ENCODE measurements around the gene GNG8. TPM values are rescaled to one million over a fixed set of nuclear protein-coding genes. Genes with fewer than 3 reads are reported as not detected.
A peak's percentile ranks its signal among the peaks of the same experiment; 100 is the strongest.

GNG8 gene
- total RNA-seq, 1 donor from 2014 or later: not detected

GRCh38 chr19:46601318-46602224 is 34.4 kb downstream of the GNG8 start, which contains the start of gene CALM3:
CALM3 (plus strand) TSS chr19:46601330; CDS start chr19:46601435, 105 bp downstream.
- DNase-seq: no peak

- DNase-seq: peak; percentile 98
These were observed 35.4 kb downstream of the GNG8 start for GRCh38 chr19:46600384-46601317.

GRCh38 chr19:46599716-46600373 is 36.2 kb downstream of the GNG8 start:
- no peak for DNase-seq

DNA sequence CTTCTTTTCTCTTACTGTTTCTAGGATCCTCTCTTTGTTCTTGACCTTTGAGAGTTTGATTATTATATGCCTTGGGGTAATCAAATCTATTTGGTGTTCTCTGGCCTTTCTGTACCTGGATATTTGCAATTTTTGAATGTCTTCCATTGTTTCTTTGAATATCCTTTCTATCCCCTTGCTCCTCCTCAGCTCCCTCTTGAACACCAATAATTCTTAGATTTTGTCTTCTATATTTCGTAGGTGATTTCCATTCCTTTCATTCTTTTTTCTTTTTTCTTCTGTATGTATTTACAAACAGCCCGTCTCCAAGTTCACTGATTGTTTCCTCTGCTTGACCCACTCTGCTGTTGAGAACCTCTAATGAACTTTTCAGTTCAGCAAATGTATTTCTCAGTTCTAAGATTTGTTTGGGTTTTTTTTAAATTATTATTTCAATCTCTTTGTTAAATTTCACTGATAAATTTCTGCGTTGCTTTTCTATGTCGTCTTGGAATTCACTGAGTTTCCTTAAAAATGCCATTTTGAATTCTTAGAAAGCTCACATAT is 37.6 kb downstream of the GNG8 start:
- DNase-seq: no peak

DNA sequence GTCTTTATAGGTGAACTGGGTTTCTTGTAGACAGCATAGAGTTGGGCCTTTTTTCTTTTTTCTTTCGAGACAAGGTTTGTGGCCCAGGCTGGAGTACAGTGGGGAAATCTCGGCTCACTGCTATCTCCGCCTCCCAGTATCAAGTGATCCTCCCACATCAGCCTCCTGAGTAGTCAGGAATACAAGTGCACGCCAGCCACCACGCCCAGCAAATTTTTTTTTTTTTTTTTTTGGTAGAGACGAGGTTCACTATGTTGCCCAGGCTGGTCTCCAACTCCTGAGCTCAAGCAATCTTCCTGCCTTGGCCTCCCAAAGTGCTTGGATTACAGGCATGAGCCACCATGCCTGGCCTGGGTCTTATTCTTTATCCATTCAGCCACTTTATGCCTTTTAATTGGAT is 40.0 kb downstream of the GNG8 start:
- DNase-seq: no peak

GRCh38 chr19:46591870-46592269 is 44.1 kb downstream of the GNG8 start:
- no peak for DNase-seq

DNA sequence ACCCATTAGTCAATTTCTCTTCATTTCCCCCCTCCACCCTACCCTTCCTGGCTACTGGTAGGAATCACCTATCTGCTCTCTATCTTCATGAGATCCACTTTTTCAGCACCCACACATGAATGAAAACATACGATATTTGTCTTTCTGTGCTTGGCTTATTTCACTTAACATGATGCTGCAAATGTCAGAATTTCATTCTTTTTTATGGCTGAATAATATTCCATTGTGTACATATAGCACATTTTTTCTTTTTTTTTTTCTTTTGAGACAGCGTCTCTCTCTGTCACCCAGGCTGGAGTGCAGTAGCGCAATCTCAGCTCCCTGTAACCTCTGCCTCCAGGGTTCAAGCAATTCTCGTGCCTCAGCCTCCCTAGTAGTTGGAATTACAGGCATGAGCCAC is 44.7 kb downstream of the GNG8 start:
- no peak for DNase-seq

GRCh38 chr19:46587861-46588260 is 48.1 kb downstream of the GNG8 start:
- DNase-seq: no peak

GRCh38 chr19:46586294-46586693 is 49.7 kb downstream of the GNG8 start:
- DNase-seq: no peak

DNA sequence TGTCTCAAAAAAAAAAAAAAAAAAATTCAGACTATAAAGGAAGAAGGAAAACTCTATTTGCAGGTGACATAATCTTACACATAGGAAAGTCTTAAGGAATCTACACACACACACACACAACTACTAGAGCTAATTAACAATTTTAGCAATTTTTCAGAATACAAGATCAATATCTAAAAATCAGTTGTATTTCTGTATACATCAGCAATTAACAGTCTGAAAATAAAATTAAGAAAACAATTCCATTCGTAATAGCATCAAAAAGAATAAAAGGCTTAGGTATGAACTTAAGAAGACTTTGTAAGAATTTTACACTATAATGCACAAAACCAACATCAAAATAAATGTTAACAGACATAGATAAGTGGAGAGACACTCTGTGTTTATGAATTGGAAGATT is 50.5 kb downstream of the GNG8 start:
- no peak for DNase-seq

Other genes starting within 250 kb of the GNG8 start
- 36.2 TPM for gene CCDC8, start 222.6 kb downstream of the GNG8 start, total RNA-seq
- 0.20 TPM for gene PNMA8C, start 207.3 kb downstream of the GNG8 start, total RNA-seq
- gene PNMA8A, start 164.6 kb downstream of the GNG8 start, total RNA-seq: 17.3 TPM
- 4.8 TPM for gene PNMA8B, start 140.3 kb downstream of the GNG8 start, total RNA-seq
- gene CALM3, start 34.9 kb downstream of the GNG8 start, total RNA-seq: 67.7 TPM
- 3.8 TPM for gene PTGIR, start 11.1 kb downstream of the GNG8 start, total RNA-seq
- 6.7 TPM for gene DACT3, start 25.0 kb upstream of the GNG8 start, total RNA-seq
- 26.2 TPM for gene PRKD2, start 80.9 kb upstream of the GNG8 start, total RNA-seq
- 7.0 TPM for gene FKRP, start 109.9 kb upstream of the GNG8 start, total RNA-seq
- 45.1 TPM for gene STRN4, start 110.2 kb upstream of the GNG8 start, total RNA-seq
- 21.0 TPM for gene SLC1A5, start 152.4 kb upstream of the GNG8 start, total RNA-seq
- 65.5 TPM for gene AP2S1, start 214.6 kb upstream of the GNG8 start, total RNA-seq
- 31.9 TPM for gene ARHGAP35, start 224.8 kb upstream of the GNG8 start, total RNA-seq